GM18505 (cell line): ENCODE results near the gene TOM1L2.
"Not testable (repeated sequence)": the region's sequence is repeated elsewhere in the genome, so short reads cannot be mapped to it uniquely, and the experiment has no call there.

Experiments used
- ATAC-seq: cut with Tn5 transposase; IDR thresholded peaks from one replicate; pipeline ENCODE4 v1.9.1; 2021; ENCODE audit not compliant: unreplicated experiment
- POLR2A ChIP-seq: IDR thresholded peaks from 4 replicates; pipeline ENCODE4 v1.6.1; 2011; ENCODE audit warnings: borderline replicate concordance; ENCODE audit not compliant: insufficient read depth, insufficient read length; ENCODE audit errors: extremely low read depth

The TOM1L2 gene

GRCh38 chr17:17954079-17954478 lies 18.1 kb downstream of the TOM1L2 start:
- no peak for TF ChIP-seq POLR2A
- ATAC-seq, result no peak

- ATAC-seq, result no peak
- TF ChIP-seq POLR2A, result no peak
Measured at GRCh38 chr17:17952691-17953090, 19.5 kb downstream of the TOM1L2 start.

GRCh38 chr17:17951524-17951923 lies 20.7 kb downstream of the TOM1L2 start:
- no peak for TF ChIP-seq POLR2A
- no peak for ATAC-seq

- TF ChIP-seq POLR2A, result no peak
- ATAC-seq, result no peak
Measured at GRCh38 chr17:17950806-17951205, 21.4 kb downstream of the TOM1L2 start.

- no peak for ATAC-seq
- no peak for TF ChIP-seq POLR2A
Measured at GRCh38 chr17:17950347-17950746, 21.9 kb downstream of the TOM1L2 start.

- no peak for TF ChIP-seq POLR2A
- no peak for ATAC-seq
Measured at GRCh38 chr17:17947966-17948365, 24.2 kb downstream of the TOM1L2 start.

GRCh38 chr17:17947309-17947708 lies 24.9 kb downstream of the TOM1L2 start:
- no peak for ATAC-seq
- TF ChIP-seq POLR2A, result no peak

- TF ChIP-seq POLR2A, result no peak
- no peak for ATAC-seq
Measured at GRCh38 chr17:17946093-17946492, 26.1 kb downstream of the TOM1L2 start.

- ATAC-seq, result no peak
- TF ChIP-seq POLR2A, result no peak
Measured at GRCh38 chr17:17944743-17945142, 27.5 kb downstream of the TOM1L2 start.

GRCh38 chr17:17944242-17944641 lies 28.0 kb downstream of the TOM1L2 start:
- no peak for TF ChIP-seq POLR2A
- ATAC-seq, result no peak

GRCh38 chr17:17943281-17943984 lies 28.8 kb downstream of the TOM1L2 start:
- ATAC-seq, result no peak
- no peak for TF ChIP-seq POLR2A

GRCh38 chr17:17942846-17943245 lies 29.4 kb downstream of the TOM1L2 start:
- TF ChIP-seq POLR2A, result no peak
- no peak for ATAC-seq

GRCh38 chr17:17941015-17941414 lies 31.2 kb downstream of the TOM1L2 start:
- no peak for TF ChIP-seq POLR2A
- no peak for ATAC-seq

- ATAC-seq, result no peak
- no peak for TF ChIP-seq POLR2A
Measured at GRCh38 chr17:17940441-17940911, 31.7 kb downstream of the TOM1L2 start.

GRCh38 chr17:17939941-17940340 lies 32.3 kb downstream of the TOM1L2 start:
- ATAC-seq, result not testable (repeated sequence)

- TF ChIP-seq POLR2A, result no peak
- ATAC-seq, result no peak
Measured at GRCh38 chr17:17938388-17939107, 33.7 kb downstream of the TOM1L2 start.
